SK-N-SH (cell line): ENCODE measurements around the gene CAPZA2. TPM values are rescaled to one million over a fixed set of nuclear protein-coding genes. Genes with fewer than 3 reads are reported as not detected.

ENCODE experiments used
- CTCF ChIA-PET: fragments of 300-600, 350-600 bp; formaldehyde crosslinking; extraction: SDS; loops from one replicate; lab custom pipeline; 2021; lab: Yijun Ruan, JAX
- POLR2A ChIA-PET: fragments of 350-600 bp; sonication (Branson Sonifier 250); formaldehyde crosslinking; extraction: SDS; loops from one replicate; lab custom pipeline; 2020; ENCODE audit warnings: antibody characterized with exemption, inconsistent platforms; lab: Yijun Ruan, JAX
- DNase-seq: peaks from one replicate; pipeline ENCODE4 v3.0.0; 2012
- H2AFZ ChIP-seq: fragments of 200-600 bp; sonication (generic); 2 replicates; pipeline ENCODE4 v1.8.1; 2016; ENCODE audit warnings: antibody characterized with exemption, mild to moderate bottlenecking, low read depth
- H3F3A ChIP-seq: fragments of 200-600 bp; sonication (generic); replicated peaks from 2 replicates; pipeline ENCODE3; 2016; ENCODE audit warnings: antibody characterized with exemption, mild to moderate bottlenecking; ENCODE audit not compliant: insufficient read depth
- H3K27ac ChIP-seq, 2 experiments: fragments of 200-500 bp in 1 of 2; fragments of 200-600 bp in 1 of 2; sonication (Bioruptor generic) in 1 of 2; sonication (generic), shearing (Covaris generic) in 1 of 2; 2 replicates each; pipeline versions ENCODE4 v1.5.1 to v1.6.1; 2014 to 2016; ENCODE audit warnings: low read depth in 2 of 2, inconsistent platforms in 1 of 2, low read length in 1 of 2, mild to moderate bottlenecking in 1 of 2, mixed read lengths in 1 of 2
- H3K27me3 ChIP-seq: fragments of 200-600 bp; sonication (generic), shearing (Covaris generic); 2 replicates; pipeline ENCODE4 v1.6.1; 2016; ENCODE audit warnings: mixed run types; ENCODE audit not compliant: insufficient read depth
- H3K36me3 ChIP-seq, 2 experiments: fragments of 200-500 bp in 1 of 2; fragments of 200-600 bp in 1 of 2; sonication (Bioruptor generic) in 1 of 2; sonication (generic) in 1 of 2; replicated peaks in 1 of 2; 2 replicates each; pipeline versions ENCODE3 to v1.5.1; 2014 to 2016; ENCODE audit warnings: low read length in 1 of 2, mild to moderate bottlenecking in 1 of 2; ENCODE audit not compliant: insufficient read depth in 2 of 2, control insufficient read depth in 1 of 2
- H3K4me1 ChIP-seq, 2 experiments: fragments of 200-500 bp in 1 of 2; fragments of 200-600 bp in 1 of 2; sonication (Bioruptor generic) in 1 of 2; sonication (generic), shearing (Covaris generic) in 1 of 2; 2 replicates each; pipeline versions ENCODE4 v1.5.1 to v1.6.1; 2014 to 2016; ENCODE audit warnings: low read depth in 1 of 2, low read length in 1 of 2, mixed run types in 1 of 2; ENCODE audit not compliant: insufficient read depth in 2 of 2, control insufficient read depth in 1 of 2
- H3K4me2 ChIP-seq: fragments of 200-600 bp; sonication (generic), shearing (Covaris generic); 2 replicates; pipeline ENCODE4 v1.6.1; 2017; ENCODE audit warnings: mixed run types
- H3K4me3 ChIP-seq, 2 experiments: fragments of 200-500 bp in 1 of 2; fragments of 200-600 bp in 1 of 2; sonication (Bioruptor generic) in 1 of 2; sonication (generic), shearing (Covaris generic) in 1 of 2; 2 replicates each; pipeline versions ENCODE4 v1.5.1 to v1.8.1; 2014 to 2016; ENCODE audit warnings: low read depth in 2 of 2, inconsistent platforms in 1 of 2, low read length in 1 of 2, mild to moderate bottlenecking in 1 of 2, mixed read lengths in 1 of 2, moderate library complexity in 1 of 2
- H3K79me2 ChIP-seq: fragments of 200-600 bp; sonication (generic); 2 replicates; pipeline ENCODE4 v1.8.1; 2017; ENCODE audit warnings: mild to moderate bottlenecking; ENCODE audit not compliant: insufficient read depth
- H3K9ac ChIP-seq: fragments of 200-600 bp; sonication (generic); 2 replicates; pipeline ENCODE4 v1.6.1; 2017; ENCODE audit warnings: mixed run types
- H3K9me2 ChIP-seq: fragments of 200-600 bp; sonication (generic); 2 replicates; pipeline ENCODE4 v1.6.1; 2017; ENCODE audit warnings: mixed run types
- H3K9me3 ChIP-seq: fragments of 200-600 bp; sonication (generic); 2 replicates; pipeline ENCODE4 v1.6.1; 2017; ENCODE audit warnings: mixed run types, mild to moderate bottlenecking, moderate library complexity
- H4K20me1 ChIP-seq: fragments of 200-600 bp; sonication (generic); 2 replicates; pipeline ENCODE4 v1.6.1; 2017; ENCODE audit warnings: mild to moderate bottlenecking, mixed run types; ENCODE audit not compliant: insufficient read depth
- CHD2 ChIP-seq: fragments of 150-350 bp; IDR thresholded peaks from 2 replicates; pipeline ENCODE4 v1.6.1; 2018; ENCODE audit warnings: low read length; ENCODE audit not compliant: partially characterized antibody
- ELF1 ChIP-seq: IDR thresholded peaks from 2 replicates; pipeline ENCODE4 v1.4.0; 2012
- EP300 ChIP-seq, 2 experiments: IDR thresholded peaks; 2 replicates each; pipeline versions ENCODE4 v1.4.0 to v1.6.1; 2012; ENCODE audit warnings: borderline replicate concordance in 1 of 2, low read depth in 1 of 2, low read length in 1 of 2
- EZH2phosphoT487 ChIP-seq: fragments of 200-600 bp; sonication (generic); IDR thresholded peaks from 2 replicates; pipeline ENCODE4 v1.6.1; 2017; ENCODE audit warnings: low read depth, mixed run types, mild to moderate bottlenecking, antibody characterized with exemption, moderate library complexity, borderline replicate concordance
- FOXJ3 ChIP-seq: sonication (generic); formaldehyde crosslinking; IDR thresholded peaks from 2 replicates; pipeline ENCODE4 v1.5.1; 2020; ENCODE audit warnings: mild to moderate bottlenecking, missing genetic modification reagents
- JUND ChIP-seq: IDR thresholded peaks from 2 replicates; pipeline ENCODE4 v1.4.0; 2012
- MEF2A ChIP-seq: IDR thresholded peaks from 2 replicates; pipeline ENCODE4 v1.4.0; 2012; ENCODE audit warnings: low read depth, borderline replicate concordance
- NFIC ChIP-seq: IDR thresholded peaks from 2 replicates; pipeline ENCODE4 v1.4.0; 2012; ENCODE audit warnings: borderline replicate concordance
- RAD21 ChIP-seq: IDR thresholded peaks from 2 replicates; pipeline ENCODE4 v1.6.1; 2012; ENCODE audit warnings: mild to moderate bottlenecking, low read length
- RCOR1 ChIP-seq: fragments of 150-350 bp; IDR thresholded peaks from 2 replicates; pipeline ENCODE4 v1.6.1; 2017; ENCODE audit warnings: antibody characterized with exemption, low read length
- RFX5 ChIP-seq: IDR thresholded peaks from 2 replicates; pipeline ENCODE4 v1.6.1; 2012; ENCODE audit warnings: mild to moderate bottlenecking, improper control_type of control experiment, low read length
- SMC3 ChIP-seq: IDR thresholded peaks from 2 replicates; pipeline ENCODE4 v1.6.1; 2012; ENCODE audit warnings: low read depth, low read length, improper control_type of control experiment
- TAF1 ChIP-seq: IDR thresholded peaks from 2 replicates; pipeline ENCODE4 v1.6.1; 2012; ENCODE audit warnings: low read depth, mild to moderate bottlenecking, low read length, moderate library complexity, borderline replicate concordance
- TCF12 ChIP-seq: IDR thresholded peaks from 2 replicates; pipeline ENCODE4 v1.4.0; 2012
- TEAD4 ChIP-seq: IDR thresholded peaks from 2 replicates; pipeline ENCODE4 v1.4.0; 2012; ENCODE audit warnings: mild to moderate bottlenecking, borderline replicate concordance; ENCODE audit not compliant: insufficient read depth
- YY1 ChIP-seq: IDR thresholded peaks from 2 replicates; pipeline ENCODE4 v1.4.0; 2012; ENCODE audit warnings: low read depth, mild to moderate bottlenecking
- WGBS: methylation state at CpG from one replicate; pipeline ENCODE4 v1.1.6; 2017; ENCODE audit warnings: low lambda C conversion rate; 5-methylcytosine and 5-hydroxymethylcytosine counted together
- polyA plus RNA-seq, 3 experiments: library from polyadenylated mRNA; depleted of rRNA; stranded (reverse); fragments of >200 nt; gene quantifications; 2 replicates each; pipeline ENCODE4 v1.2.3, GENCODE V29; 2012
- TF ChIP-seq, protein P1 (sequence below): fragments of 150-350 bp; IDR thresholded peaks from 2 replicates; pipeline ENCODE4 v1.6.1; 2016; ENCODE audit warnings: mild to moderate bottlenecking, low read depth, low read length
- TF ChIP-seq, protein P2 (sequence below): IDR thresholded peaks from 2 replicates; pipeline ENCODE4 v1.6.1; 2012; ENCODE audit warnings: mild to moderate bottlenecking, low read depth, low read length, moderate library complexity
- TF ChIP-seq, protein P3 (sequence below): fragments of 150-350 bp; IDR thresholded peaks from 2 replicates; pipeline ENCODE4 v1.6.1; 2017; ENCODE audit warnings: antibody characterized with exemption, low read length, low read depth, borderline replicate concordance

CAPZA2 gene
- polyA plus RNA-seq, 1 of the 3 experiments (the other 2 are of a cell fraction), result 44.6 TPM

DNA sequence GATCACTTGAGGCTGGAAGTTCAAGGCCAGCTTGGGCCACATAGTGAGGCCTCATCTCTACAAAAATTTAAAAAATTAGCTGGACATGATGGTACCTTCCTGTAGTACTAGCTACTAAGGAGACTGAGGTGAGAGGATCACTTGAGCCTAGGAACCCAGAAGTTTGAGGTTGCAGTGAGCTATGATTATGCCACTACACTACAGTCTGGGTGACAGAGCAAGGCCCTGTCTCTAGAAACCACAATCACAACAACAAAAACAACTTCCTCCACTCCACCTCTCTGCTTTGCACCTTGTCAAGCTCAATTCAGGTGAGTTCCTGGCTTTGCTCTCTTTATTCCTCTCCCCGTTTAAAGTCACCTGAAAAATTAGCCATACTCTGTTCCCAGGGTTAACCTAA, 8.3 kb upstream of the CAPZA2 start:
- Histone ChIP-seq H3K79me2 (no peaks in the 10 kb centered on the region), H3F3A (no peaks in the 10 kb centered on the region), H3K9me3 (no peaks in the 10 kb centered on the region), H3K4me3 (no peak overlapping the region), H3K27me3 (peaks cover 42% of the 10 kb centered on the region), H3K9ac (no peak overlapping the region), H3K9me2 (no peaks in the 10 kb centered on the region), H3K4me2 (no peak overlapping the region), H3K27ac (no peak overlapping the region), H3K36me3 (no peaks in the 10 kb centered on the region), H2AFZ (no peak overlapping the region), H3K4me1 (no peaks in the 10 kb centered on the region), H4K20me1 (no peaks in the 10 kb centered on the region)
- CTCF ChIA-PET, result interaction anchor here (0.7 kb wide), 1 partner anchor 682 kb away, joined by 3 read pairs; no protein-coding TSS in a partner anchor
- POLR2A ChIA-PET, result no interaction called here
- TF ChIP-seq EZH2phosphoT487 (no peak), RAD21 (no peak), JUND (no peak), YY1 (no peak), TEAD4 (no peak), EP300 (IDR thresholded peaks at IDR 0.05; ENCODE audit: borderline replicate concordance in 1 of 2, low read depth in 1 of 2, low read length in 1 of 2) (no peak), TAF1 (no peak), TCF12 (no peak), NFIC (no peak), RCOR1 (no peak), SMC3 (no peak), RFX5 (no peak), FOXJ3 (CRISPR knock-in tag) (no peak), CHD2 (no peak), MEF2A (no peak), ELF1 (no peak)
- TF ChIP-seq, protein P1, sequence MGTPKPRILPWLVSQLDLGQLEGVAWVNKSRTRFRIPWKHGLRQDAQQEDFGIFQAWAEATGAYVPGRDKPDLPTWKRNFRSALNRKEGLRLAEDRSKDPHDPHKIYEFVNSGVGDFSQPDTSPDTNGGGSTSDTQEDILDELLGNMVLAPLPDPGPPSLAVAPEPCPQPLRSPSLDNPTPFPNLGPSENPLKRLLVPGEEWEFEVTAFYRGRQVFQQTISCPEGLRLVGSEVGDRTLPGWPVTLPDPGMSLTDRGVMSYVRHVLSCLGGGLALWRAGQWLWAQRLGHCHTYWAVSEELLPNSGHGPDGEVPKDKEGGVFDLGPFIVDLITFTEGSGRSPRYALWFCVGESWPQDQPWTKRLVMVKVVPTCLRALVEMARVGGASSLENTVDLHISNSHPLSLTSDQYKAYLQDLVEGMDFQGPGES, result no peak
- TF ChIP-seq, protein P2, sequence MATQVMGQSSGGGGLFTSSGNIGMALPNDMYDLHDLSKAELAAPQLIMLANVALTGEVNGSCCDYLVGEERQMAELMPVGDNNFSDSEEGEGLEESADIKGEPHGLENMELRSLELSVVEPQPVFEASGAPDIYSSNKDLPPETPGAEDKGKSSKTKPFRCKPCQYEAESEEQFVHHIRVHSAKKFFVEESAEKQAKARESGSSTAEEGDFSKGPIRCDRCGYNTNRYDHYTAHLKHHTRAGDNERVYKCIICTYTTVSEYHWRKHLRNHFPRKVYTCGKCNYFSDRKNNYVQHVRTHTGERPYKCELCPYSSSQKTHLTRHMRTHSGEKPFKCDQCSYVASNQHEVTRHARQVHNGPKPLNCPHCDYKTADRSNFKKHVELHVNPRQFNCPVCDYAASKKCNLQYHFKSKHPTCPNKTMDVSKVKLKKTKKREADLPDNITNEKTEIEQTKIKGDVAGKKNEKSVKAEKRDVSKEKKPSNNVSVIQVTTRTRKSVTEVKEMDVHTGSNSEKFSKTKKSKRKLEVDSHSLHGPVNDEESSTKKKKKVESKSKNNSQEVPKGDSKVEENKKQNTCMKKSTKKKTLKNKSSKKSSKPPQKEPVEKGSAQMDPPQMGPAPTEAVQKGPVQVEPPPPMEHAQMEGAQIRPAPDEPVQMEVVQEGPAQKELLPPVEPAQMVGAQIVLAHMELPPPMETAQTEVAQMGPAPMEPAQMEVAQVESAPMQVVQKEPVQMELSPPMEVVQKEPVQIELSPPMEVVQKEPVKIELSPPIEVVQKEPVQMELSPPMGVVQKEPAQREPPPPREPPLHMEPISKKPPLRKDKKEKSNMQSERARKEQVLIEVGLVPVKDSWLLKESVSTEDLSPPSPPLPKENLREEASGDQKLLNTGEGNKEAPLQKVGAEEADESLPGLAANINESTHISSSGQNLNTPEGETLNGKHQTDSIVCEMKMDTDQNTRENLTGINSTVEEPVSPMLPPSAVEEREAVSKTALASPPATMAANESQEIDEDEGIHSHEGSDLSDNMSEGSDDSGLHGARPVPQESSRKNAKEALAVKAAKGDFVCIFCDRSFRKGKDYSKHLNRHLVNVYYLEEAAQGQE, result no peak
- TF ChIP-seq, protein P3, sequence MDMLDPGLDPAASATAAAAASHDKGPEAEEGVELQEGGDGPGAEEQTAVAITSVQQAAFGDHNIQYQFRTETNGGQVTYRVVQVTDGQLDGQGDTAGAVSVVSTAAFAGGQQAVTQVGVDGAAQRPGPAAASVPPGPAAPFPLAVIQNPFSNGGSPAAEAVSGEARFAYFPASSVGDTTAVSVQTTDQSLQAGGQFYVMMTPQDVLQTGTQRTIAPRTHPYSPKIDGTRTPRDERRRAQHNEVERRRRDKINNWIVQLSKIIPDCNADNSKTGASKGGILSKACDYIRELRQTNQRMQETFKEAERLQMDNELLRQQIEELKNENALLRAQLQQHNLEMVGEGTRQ, result no peak
- no peak for DNase-seq
- 71% methylated on average over 1 of the region's 1 CpG for WGBS
